Lung (tissue), 12 donors: Measurements from ENCODE around the gene HSP90AA1. TPM values are rescaled to one million over a fixed set of nuclear protein-coding genes. Genes with fewer than 3 reads are reported as not detected.
"Not testable (repeated sequence)": the region's sequence is repeated elsewhere in the genome, so short reads cannot be mapped to it uniquely, and the experiment has no call there.

ENCODE experiments used
- ATAC-seq: fragments of 200-7000 bp; cut with Tn5 transposase; one replicate; pipeline ENCODE4 v1.9.1; 2020; ENCODE audit warnings: moderate number of reproducible peaks; ENCODE audit not compliant: insufficient read depth, low FRiP score
- DNase-seq, 3 donors: peaks; one replicate each; pipeline ENCODE4 v3.0.0-alpha.2; 2013 to 2017
- H3K27ac ChIP-seq, 2 donors: one replicate each; pipeline ENCODE4 v1.5.1; 2013; ENCODE audit warnings: mild to moderate bottlenecking in 2 of 2, moderate library complexity in 2 of 2, control low read depth in 1 of 2, inconsistent platforms in 1 of 2, low read depth in 1 of 2, low read length in 1 of 2
- H3K27me3 ChIP-seq, 3 donors: one replicate each; pipeline ENCODE4 v1.5.1; 2013; ENCODE audit warnings: low read length in 2 of 3; ENCODE audit not compliant: control insufficient read depth in 3 of 3, insufficient read depth in 3 of 3
- H3K36me3 ChIP-seq, 4 donors: one replicate each; pipeline ENCODE4 v1.5.1; 2013; ENCODE audit warnings: low read length in 4 of 4, mild to moderate bottlenecking in 1 of 4, moderate library complexity in 1 of 4; ENCODE audit not compliant: control insufficient read depth in 4 of 4, insufficient read depth in 4 of 4
- H3K4me1 ChIP-seq, 5 donors: one replicate each; pipeline ENCODE4 v1.5.1; 2013; ENCODE audit warnings: low read length in 5 of 5, mild to moderate bottlenecking in 2 of 5, moderate library complexity in 1 of 5; ENCODE audit not compliant: control insufficient read depth in 5 of 5, insufficient read depth in 5 of 5
- H3K4me3 ChIP-seq: one replicate; pipeline ENCODE4 v1.5.1; 2013; ENCODE audit warnings: mild to moderate bottlenecking, control low read depth, moderate library complexity
- H3K9ac ChIP-seq, 2 donors: one replicate each; pipeline ENCODE4 v1.5.1; 2013; ENCODE audit warnings: low read length in 2 of 2, control low read depth in 1 of 2; ENCODE audit not compliant: insufficient read depth in 1 of 2
- H3K9me3 ChIP-seq, 4 donors: one replicate each; pipeline ENCODE4 v1.5.1; 2013; ENCODE audit warnings: low read length in 3 of 4, mild to moderate bottlenecking in 1 of 4, moderate library complexity in 1 of 4; ENCODE audit not compliant: control insufficient read depth in 4 of 4, insufficient read depth in 3 of 4
- WGBS, 2 donors: extraction: QIAGEN DNeasy Blood & Tissue Kit; methylation state at CpG; one replicate each; pipeline ENCODE4 v1.1.7; 2013; 5-methylcytosine and 5-hydroxymethylcytosine counted together
- polyA plus RNA-seq, 2 donors: library from polyadenylated mRNA; stranded (reverse); fragments of 200-250 nt; gene quantifications; one replicate each; pipeline ENCODE4 v1.2.1, GENCODE V29; 2013
- total RNA-seq, 2 donors: library from RNA; depleted of rRNA in 1 of 2; stranded (reverse); fragments of >200 nt in 1 of 2; gene quantifications; one replicate each; pipeline ENCODE4 v1.2.1, GENCODE V29; 2014 to 2021
- TF ChIP-seq, protein P1 (sequence below): IDR thresholded peaks from 2 replicates; pipeline ENCODE4 v1.5.1; 2012; ENCODE audit warnings: mild to moderate bottlenecking; ENCODE audit errors: control extremely low read depth, extremely low read depth
- donor health status: control.
- donor health status: control.
- donor health status: Bipolar disorder and iron deficiency.
- donor health status: healthy.
- donor health status: DM: yes; HTN: yes; CAD: no.

The HSP90AA1 gene
- total and polyA plus RNA-seq, 4 donors, result 187 to 1,106 (median 364) TPM

DNA sequence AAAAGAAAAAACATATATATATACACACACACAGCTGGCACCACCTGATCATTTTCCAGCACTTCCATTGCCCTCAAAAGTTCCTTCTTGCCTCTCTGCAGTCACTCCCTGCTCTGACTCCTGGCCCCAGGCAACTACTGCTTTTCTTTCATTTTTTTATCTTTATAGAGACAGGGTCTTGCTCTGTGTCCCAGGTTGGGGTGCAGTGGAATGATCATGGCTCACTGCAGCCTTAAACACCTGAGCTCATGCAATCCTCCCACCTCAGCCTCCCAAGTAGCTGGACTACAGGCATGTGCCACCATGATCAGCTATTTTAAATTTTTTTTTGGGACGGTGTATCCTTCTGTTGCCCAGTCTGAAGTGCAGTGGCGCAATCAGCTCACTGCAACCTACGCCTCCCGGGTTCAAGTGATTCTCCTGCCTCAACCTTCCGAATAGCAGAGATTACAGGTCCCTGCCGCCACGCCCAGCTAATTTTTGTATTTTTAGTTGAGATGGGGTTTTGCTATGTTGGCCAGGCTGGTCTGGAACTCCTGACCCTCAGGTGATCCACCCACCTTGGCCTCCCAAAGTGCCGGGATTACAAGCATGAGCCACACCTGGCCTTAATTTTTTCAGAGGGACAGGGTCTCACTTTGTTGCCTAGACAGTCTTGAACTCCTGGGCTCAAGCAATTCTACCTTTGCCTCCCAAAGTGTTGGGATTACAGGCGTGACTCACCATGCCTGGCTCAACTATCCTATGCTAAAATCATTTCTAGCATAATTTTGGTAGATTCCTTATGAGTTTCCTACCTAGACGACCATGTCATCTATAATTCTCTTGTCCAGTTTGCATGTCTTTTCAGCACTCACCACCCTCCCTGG, 7.8 kb downstream of the HSP90AA1 start:
- Histone ChIP-seq H3K36me3 (peaks cover 30 to 45% (median 42%) of the 10 kb centered on the region in 4 donors), H3K9me3 (no peaks in the 10 kb centered on the region), H3K9ac (no peak overlapping the region), H3K27me3 (no peaks in the 10 kb centered on the region), H3K4me3 (no peak overlapping the region), H3K27ac (no peak overlapping the region), H3K4me1 (peaks cover 0 to 9% (median 0%) of the 10 kb centered on the region in 5 donors)
- WGBS, 2 donors, result 83 to 86% methylated on average over 10 of the region's 10 CpGs
- TF ChIP-seq, protein P1, sequence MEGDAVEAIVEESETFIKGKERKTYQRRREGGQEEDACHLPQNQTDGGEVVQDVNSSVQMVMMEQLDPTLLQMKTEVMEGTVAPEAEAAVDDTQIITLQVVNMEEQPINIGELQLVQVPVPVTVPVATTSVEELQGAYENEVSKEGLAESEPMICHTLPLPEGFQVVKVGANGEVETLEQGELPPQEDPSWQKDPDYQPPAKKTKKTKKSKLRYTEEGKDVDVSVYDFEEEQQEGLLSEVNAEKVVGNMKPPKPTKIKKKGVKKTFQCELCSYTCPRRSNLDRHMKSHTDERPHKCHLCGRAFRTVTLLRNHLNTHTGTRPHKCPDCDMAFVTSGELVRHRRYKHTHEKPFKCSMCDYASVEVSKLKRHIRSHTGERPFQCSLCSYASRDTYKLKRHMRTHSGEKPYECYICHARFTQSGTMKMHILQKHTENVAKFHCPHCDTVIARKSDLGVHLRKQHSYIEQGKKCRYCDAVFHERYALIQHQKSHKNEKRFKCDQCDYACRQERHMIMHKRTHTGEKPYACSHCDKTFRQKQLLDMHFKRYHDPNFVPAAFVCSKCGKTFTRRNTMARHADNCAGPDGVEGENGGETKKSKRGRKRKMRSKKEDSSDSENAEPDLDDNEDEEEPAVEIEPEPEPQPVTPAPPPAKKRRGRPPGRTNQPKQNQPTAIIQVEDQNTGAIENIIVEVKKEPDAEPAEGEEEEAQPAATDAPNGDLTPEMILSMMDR, result no peak
- DNase-seq (no peak), ATAC-seq (no peak)

DNA sequence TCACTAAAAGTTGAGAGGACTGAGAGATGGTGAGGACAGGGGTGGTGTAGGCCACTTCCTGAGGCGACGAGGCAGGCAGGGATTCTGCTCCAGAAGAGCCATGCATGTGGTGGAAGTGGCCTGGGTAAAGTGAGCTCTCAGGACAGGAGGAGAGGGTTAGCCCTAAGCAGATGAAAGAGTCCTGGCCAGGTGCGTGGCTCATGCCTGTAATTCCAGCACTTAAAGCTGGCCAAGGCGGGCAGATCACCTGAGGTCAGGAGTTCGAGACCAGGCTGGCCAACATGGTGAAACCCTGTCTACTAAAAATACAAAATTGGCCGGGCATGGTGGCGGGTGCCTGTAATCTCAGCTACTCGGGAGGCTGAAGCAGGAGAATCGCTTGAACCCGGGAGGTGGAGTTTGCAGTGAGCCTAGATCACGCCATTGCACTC, 8.5 kb downstream of the HSP90AA1 start:
- ATAC-seq, result not testable (repeated sequence)

DNA sequence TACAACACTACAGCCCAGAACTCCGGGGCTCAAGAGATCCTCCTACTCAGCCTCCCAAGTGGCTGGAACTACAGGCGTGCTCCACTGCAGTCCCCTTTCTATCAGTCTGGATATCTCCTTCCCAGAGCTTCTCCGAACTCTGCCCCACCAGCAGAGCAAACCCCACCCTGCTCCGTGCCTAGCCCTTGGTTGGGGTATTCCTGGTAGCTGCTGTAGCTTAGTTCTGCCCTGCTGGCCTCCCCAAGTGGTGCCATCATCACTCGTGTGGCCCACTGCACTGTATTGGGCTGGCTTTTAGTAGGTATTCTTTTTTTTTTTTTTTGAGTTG, 9.5 kb downstream of the HSP90AA1 start:
- H3K36me3 ChIP-seq, result peaks cover 20 to 30% (median 29%) of the 10 kb centered on the region in 4 donors
- no peaks in the 10 kb centered on the region for H3K27me3 ChIP-seq
- TF ChIP-seq, protein P1, result no peak
- H3K27ac ChIP-seq, result no peak overlapping the region
- H3K9ac ChIP-seq, result no peak overlapping the region
- 87 to 91% methylated on average over 5 of the region's 5 CpGs for WGBS, 2 donors
- DNase-seq (no peak), ATAC-seq (no peak)
- no peaks in the 10 kb centered on the region for H3K9me3 ChIP-seq
- H3K4me3 ChIP-seq, result no peak overlapping the region
- H3K4me1 ChIP-seq, result no peaks in the 10 kb centered on the region

More for the DNA sequence above, 8.5 kb downstream of the HSP90AA1 start:
- not testable (repeated sequence) for H3K4me3 ChIP-seq, H3K9ac ChIP-seq, H3K4me1 ChIP-seq, H3K27me3 ChIP-seq, DNase-seq, H3K27ac ChIP-seq, H3K9me3 ChIP-seq
- H3K36me3 ChIP-seq, result peaks cover 26 to 39% (median 36%) of the 10 kb centered on the region in 4 donors
- WGBS, 2 donors, result 94 to 95% methylated on average over 11 of the region's 11 CpGs

DNA sequence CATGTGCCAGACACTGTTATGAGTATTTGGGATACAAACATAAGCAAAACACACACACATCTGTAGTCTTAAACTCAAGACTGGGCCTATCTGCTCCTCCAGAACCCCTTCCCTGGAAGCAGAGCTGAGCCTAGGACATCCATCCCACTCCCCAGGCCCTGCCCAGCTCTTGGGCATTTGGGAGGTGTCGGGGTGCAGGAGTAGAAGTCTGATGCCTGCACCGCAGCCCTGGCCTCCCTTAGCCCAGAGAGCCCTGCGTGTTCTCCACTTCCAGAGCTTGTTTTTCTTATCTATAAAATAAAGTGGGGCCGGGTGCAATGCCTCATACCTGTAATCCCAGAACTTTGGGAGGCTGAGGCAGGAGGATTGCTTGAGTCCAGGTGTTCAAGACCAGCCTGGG, 11.7 kb downstream of the HSP90AA1 start:
- Histone ChIP-seq H3K9me3 (no peaks in the 10 kb centered on the region), H3K36me3 (peaks cover 9 to 12% (median 11%) of the 10 kb centered on the region in 4 donors), H3K27ac (no peak overlapping the region), H3K4me1 (no peaks in the 10 kb centered on the region), H3K9ac (no peak overlapping the region), H3K4me3 (no peak overlapping the region), H3K27me3 (no peaks in the 10 kb centered on the region)
- ATAC-seq (no peak), DNase-seq (no peak)
- TF ChIP-seq, protein P1, result no peak
- WGBS, 2 donors, result 91 to 97% methylated on average over 4 of the region's 4 CpGs
